PFSK-1 (cell line): ENCODE measurements around the gene SULF2.

Experiments
- FOXP2 ChIP-seq: optimal IDR thresholded peaks from 2 replicates; pipeline ENCODE3; 2011; ENCODE audit warnings: borderline replicate concordance, control low read depth, inconsistent platforms; ENCODE audit not compliant: insufficient read depth; ENCODE audit errors: extremely low read length, extremely low read depth
- POLR2AphosphoS5 ChIP-seq: IDR thresholded peaks from 2 replicates; pipeline ENCODE4 v1.6.1; 2012; ENCODE audit warnings: low read depth, mild to moderate bottlenecking, control low read depth, low read length, moderate library complexity
- SIN3A ChIP-seq: IDR thresholded peaks from 2 replicates; pipeline ENCODE4 v1.6.1; 2012; ENCODE audit warnings: mild to moderate bottlenecking, low read length, moderate library complexity, borderline replicate concordance; ENCODE audit not compliant: insufficient read depth
- TAF1 ChIP-seq: IDR thresholded peaks from 2 replicates; pipeline ENCODE4 v1.6.1; 2012; ENCODE audit warnings: low read length, control low read depth, borderline replicate concordance; ENCODE audit not compliant: insufficient read depth
- TF ChIP-seq, protein P1 (sequence below), 2 experiments: IDR thresholded peaks; 2 replicates each; pipeline versions ENCODE4 v1.6.1 to v1.8.0; 2011 to 2012; ENCODE audit warnings: low read depth in 2 of 2, low read length in 2 of 2, control low read depth in 1 of 2, inconsistent platforms in 1 of 2, mild to moderate bottlenecking in 1 of 2, moderate library complexity in 1 of 2; ENCODE audit not compliant: insufficient read depth in 1 of 2

SULF2 gene

DNA sequence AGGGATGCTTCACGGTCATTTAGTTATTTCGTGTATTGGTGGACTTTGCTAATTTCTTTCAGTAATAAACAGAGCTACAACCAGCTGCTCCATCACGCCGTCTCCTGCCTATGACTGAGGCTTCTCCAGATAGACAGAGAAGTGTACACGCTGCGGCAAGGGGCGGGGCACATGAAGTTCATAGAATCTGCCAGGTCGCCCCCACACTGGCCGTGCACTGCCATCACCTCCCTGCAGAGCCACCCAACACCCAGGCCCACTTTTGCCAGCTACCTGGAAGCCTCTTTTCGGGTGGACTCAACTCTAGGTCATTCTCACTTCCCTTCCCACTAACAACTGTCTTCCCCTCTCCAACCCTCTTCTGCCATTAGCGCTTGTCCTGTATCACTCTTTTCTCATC lies 88.4 kb downstream of the SULF2 start:
- no peak for TF ChIP-seq SIN3A
- TF ChIP-seq, protein P1, sequence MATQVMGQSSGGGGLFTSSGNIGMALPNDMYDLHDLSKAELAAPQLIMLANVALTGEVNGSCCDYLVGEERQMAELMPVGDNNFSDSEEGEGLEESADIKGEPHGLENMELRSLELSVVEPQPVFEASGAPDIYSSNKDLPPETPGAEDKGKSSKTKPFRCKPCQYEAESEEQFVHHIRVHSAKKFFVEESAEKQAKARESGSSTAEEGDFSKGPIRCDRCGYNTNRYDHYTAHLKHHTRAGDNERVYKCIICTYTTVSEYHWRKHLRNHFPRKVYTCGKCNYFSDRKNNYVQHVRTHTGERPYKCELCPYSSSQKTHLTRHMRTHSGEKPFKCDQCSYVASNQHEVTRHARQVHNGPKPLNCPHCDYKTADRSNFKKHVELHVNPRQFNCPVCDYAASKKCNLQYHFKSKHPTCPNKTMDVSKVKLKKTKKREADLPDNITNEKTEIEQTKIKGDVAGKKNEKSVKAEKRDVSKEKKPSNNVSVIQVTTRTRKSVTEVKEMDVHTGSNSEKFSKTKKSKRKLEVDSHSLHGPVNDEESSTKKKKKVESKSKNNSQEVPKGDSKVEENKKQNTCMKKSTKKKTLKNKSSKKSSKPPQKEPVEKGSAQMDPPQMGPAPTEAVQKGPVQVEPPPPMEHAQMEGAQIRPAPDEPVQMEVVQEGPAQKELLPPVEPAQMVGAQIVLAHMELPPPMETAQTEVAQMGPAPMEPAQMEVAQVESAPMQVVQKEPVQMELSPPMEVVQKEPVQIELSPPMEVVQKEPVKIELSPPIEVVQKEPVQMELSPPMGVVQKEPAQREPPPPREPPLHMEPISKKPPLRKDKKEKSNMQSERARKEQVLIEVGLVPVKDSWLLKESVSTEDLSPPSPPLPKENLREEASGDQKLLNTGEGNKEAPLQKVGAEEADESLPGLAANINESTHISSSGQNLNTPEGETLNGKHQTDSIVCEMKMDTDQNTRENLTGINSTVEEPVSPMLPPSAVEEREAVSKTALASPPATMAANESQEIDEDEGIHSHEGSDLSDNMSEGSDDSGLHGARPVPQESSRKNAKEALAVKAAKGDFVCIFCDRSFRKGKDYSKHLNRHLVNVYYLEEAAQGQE (IDR thresholded peaks at IDR 0.05; ENCODE audit: insufficient read depth in 1 of 2, low read depth in 2 of 2, low read length in 2 of 2) = no peak
- no peak for TF ChIP-seq FOXP2
- no peak for TF ChIP-seq POLR2AphosphoS5
- TF ChIP-seq TAF1 = no peak

DNA sequence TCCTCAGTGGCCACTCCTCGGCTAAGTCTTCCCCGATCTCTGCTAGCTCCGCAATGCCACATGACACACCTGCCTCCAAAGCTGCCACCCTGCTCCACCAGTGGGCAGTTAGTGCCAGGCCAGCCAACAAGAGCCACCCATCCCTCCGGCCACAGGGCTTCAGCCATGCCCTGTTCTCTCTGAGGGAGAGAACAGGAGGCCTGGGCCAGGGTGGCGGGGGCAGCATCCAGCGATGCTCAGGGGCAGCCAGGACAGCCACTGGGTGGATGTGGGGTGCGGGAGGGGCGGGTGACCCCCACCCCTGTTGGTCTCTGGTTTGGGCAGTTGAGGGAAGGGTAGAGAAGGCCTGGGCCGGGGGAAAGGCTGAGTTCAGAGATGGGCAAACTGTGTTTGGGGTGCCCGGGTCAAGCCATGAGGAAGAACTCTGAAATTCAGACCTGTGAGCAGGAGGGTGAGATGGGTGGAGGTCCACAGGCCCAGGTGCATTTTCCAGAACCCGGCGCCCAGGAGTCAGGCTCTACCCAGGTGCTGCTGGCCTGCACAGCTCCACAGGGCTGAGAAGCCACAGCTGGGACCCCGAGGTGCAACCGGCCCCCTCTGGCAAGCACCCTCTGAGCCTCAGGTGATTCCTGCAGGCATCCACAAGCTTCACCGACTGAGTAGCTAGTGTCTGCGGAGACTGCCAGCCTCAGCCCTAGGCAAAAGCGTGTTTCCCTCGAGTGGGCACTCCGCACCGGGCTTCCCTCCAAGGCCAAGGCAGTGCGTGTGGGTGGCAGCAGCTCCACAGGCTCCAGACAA lies 91.1 kb downstream of the SULF2 start:
- TF ChIP-seq, protein P1 (IDR thresholded peaks at IDR 0.05; ENCODE audit: insufficient read depth in 1 of 2, low read depth in 2 of 2, low read length in 2 of 2) = no peak
- TF ChIP-seq FOXP2 = no peak
- TF ChIP-seq TAF1 = no peak
- TF ChIP-seq SIN3A = no peak
- TF ChIP-seq POLR2AphosphoS5 = no peak

DNA sequence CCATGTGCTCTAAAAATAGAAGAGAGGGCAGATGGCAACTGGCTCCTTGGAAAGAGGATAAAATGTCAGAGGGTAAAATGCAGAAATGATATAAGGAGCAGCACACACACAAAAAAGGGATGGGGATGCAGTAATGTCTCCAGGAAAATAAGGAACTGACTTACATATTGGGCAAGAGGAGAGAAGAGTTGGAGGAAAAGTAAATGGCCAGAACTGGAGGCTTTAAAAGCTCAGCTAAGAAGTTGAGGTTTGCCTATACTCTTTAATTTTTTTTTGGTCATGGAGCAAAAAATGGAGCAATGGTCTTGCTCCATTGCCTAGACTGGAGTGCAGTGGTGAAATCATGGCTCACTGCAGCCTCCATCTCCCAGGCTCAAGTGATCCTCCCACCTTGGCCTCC lies 93.7 kb downstream of the SULF2 start:
- TF ChIP-seq TAF1 (no peak), POLR2AphosphoS5 (no peak), SIN3A (no peak), FOXP2 (no peak)
- TF ChIP-seq, protein P1 (IDR thresholded peaks at IDR 0.05; ENCODE audit: insufficient read depth in 1 of 2, low read depth in 2 of 2, low read length in 2 of 2) = no peak

DNA sequence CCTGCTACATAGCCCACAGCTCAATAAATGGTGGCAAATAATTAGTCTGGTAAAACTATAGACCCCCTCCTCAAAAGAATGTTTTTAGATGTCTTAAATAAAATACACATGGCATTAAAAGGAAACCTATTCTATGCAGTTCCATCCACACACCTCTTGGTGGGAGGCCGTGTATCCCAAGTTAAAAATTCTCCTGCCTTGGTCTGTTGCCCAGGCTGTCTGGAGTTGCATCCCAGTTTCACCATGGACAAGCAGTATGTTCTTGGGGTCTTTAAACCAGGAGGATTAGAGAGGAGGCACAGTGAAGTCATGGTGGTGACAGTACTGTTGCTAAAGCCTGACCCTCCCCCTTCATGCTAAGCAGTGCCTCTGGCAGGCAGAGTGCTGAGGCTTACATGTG lies 95.5 kb downstream of the SULF2 start:
- TF ChIP-seq, protein P1 (IDR thresholded peaks at IDR 0.05; ENCODE audit: insufficient read depth in 1 of 2, low read depth in 2 of 2, low read length in 2 of 2) = no peak
- no peak for TF ChIP-seq TAF1
- TF ChIP-seq SIN3A = no peak
- TF ChIP-seq FOXP2 = no peak
- TF ChIP-seq POLR2AphosphoS5 = no peak
